PC-3 (cell line): ENCODE data around the gene BATF2. TPM values are rescaled to one million over a fixed set of nuclear protein-coding genes. Genes with fewer than 3 reads are reported as not detected.
A peak's percentile ranks its signal among the peaks of the same experiment; 100 is the strongest.

Source experiments
- ATAC-seq: fragments of 200-7000 bp; cut with Tn5 transposase; 2 replicates; pipeline ENCODE4 v1.9.1; 2020; ENCODE audit warnings: mild to moderate bottlenecking, moderate library complexity
- BruUV-seq: library from RNA; stranded (reverse); fragments of 400-500 nt; replicated peaks from 2 replicates; lab custom pipeline; 2021; lab: Mats Ljungman, UMichigan
- CTCF ChIA-PET: fragments of 300-600 bp; sonication (Branson Sonifier 250); formaldehyde crosslinking; loops from one replicate; lab custom pipeline; 2022; ENCODE audit warnings: antibody characterized with exemption; lab: Charles Lee
- POLR2A ChIA-PET: fragments of 300-600 bp; sonication (Branson Sonifier 250); formaldehyde crosslinking; loops from one replicate; lab custom pipeline; 2022; ENCODE audit warnings: antibody characterized with exemption; ENCODE audit not compliant: unreplicated experiment; lab: Charles Lee
- DNase-seq: peaks from one replicate; pipeline ENCODE4 v3.0.0-alpha.2; 2015
- H2AFZ ChIP-seq: fragments of 300-600 bp; sonication (generic); 2 replicates; pipeline ENCODE4 v1.6.0; 2016; ENCODE audit warnings: antibody characterized with exemption, low read length
- H3F3A ChIP-seq: fragments of 300-600 bp; sonication (generic); one replicate; pipeline ENCODE4 v1.6.0; 2017; ENCODE audit warnings: antibody characterized with exemption, low read length, control low read depth, mild to moderate bottlenecking; ENCODE audit not compliant: unreplicated experiment
- H3K27ac ChIP-seq: fragments of 300-600 bp; sonication (generic); 2 replicates; pipeline ENCODE4 v1.5.1; 2016; ENCODE audit warnings: mild to moderate bottlenecking, low read length
- H3K27me3 ChIP-seq: fragments of 300-600 bp; sonication (generic); 2 replicates; pipeline ENCODE4 v1.6.1; 2016; ENCODE audit warnings: low read length, mixed read lengths
- H3K36me3 ChIP-seq: fragments of 300-600 bp; sonication (generic); 2 replicates; pipeline ENCODE4 v1.6.1; 2016; ENCODE audit warnings: low read depth, mixed run types, low read length, mixed read lengths
- H3K4me1 ChIP-seq: fragments of 300-600 bp; sonication (generic); 2 replicates; pipeline ENCODE4 v1.5.1; 2016; ENCODE audit warnings: low read length; ENCODE audit not compliant: insufficient read depth
- H3K4me2 ChIP-seq: fragments of 300-600 bp; sonication (generic); 2 replicates; pipeline ENCODE4 v1.6.0; 2016; ENCODE audit warnings: low read length
- H3K4me3 ChIP-seq: fragments of 300-600 bp; sonication (generic); 2 replicates; pipeline ENCODE4 v1.5.1; 2016; ENCODE audit warnings: mild to moderate bottlenecking, low read length, mixed read lengths
- H3K79me2 ChIP-seq: fragments of 300-600 bp; sonication (generic); 2 replicates; pipeline ENCODE4 v1.6.1; 2017; ENCODE audit warnings: low read length, mixed read lengths
- H3K9ac ChIP-seq: fragments of 300-600 bp; sonication (generic); 2 replicates; pipeline ENCODE4 v1.6.0; 2016; ENCODE audit warnings: mild to moderate bottlenecking, low read length
- H3K9me2 ChIP-seq: fragments of 300-600 bp; sonication (generic); replicated peaks from 2 replicates; pipeline ENCODE4 v1.6.1; 2016; ENCODE audit warnings: mixed run types, low read length, mixed read lengths
- H3K9me3 ChIP-seq: fragments of 300-600 bp; sonication (generic); 2 replicates; pipeline ENCODE4 v1.6.1; 2016; ENCODE audit warnings: low read length, mixed read lengths
- H4K20me1 ChIP-seq: fragments of 300-600 bp; sonication (generic); 2 replicates; pipeline ENCODE4 v1.6.1; 2016; ENCODE audit warnings: low read length, mixed read lengths
- CTCF ChIP-seq: fragments of 300-600 bp; sonication (generic); conservative IDR thresholded peaks from 2 replicates; pipeline ENCODE4 v1.5.1; 2017; ENCODE audit warnings: antibody characterized with exemption, low read depth, mild to moderate bottlenecking, low read length
- EZH2 ChIP-seq: fragments of 300-600 bp; sonication (generic); IDR thresholded peaks from one replicate; pipeline ENCODE4 v1.6.1; 2017; ENCODE audit warnings: antibody characterized with exemption, mild to moderate bottlenecking, low read length; ENCODE audit not compliant: unreplicated experiment
- EZH2phosphoT487 ChIP-seq: fragments of 300-600 bp; sonication (generic); IDR thresholded peaks from 2 replicates; pipeline ENCODE4 v1.6.1; 2018; ENCODE audit warnings: mild to moderate bottlenecking, antibody characterized with exemption, low read length, borderline replicate concordance
- intact Hi-C: fragments of 100-400 bp; cut with micrococcal nuclease; formaldehyde crosslinking; loops from 2 replicates; pipeline ENCODE4 v1.9.0; 2023
- total RNA-seq: library from RNA; depleted of rRNA; stranded (reverse); fragments of >200 nt; gene quantifications from 2 replicates; pipeline ENCODE4 v1.2.3, GENCODE V29; 2014

Gene BATF2
- total RNA-seq, 1 experiment from 2014 or later, result not detected

- Histone ChIP-seq H3K36me3 (no peaks in the 10 kb centered on the region), H3K27ac (no peak overlapping the region), H3K79me2 (no peaks in the 10 kb centered on the region), H2AFZ (no peak overlapping the region), H4K20me1 (no peaks in the 10 kb centered on the region), H3F3A (no peaks in the 10 kb centered on the region), H3K4me2 (no peak overlapping the region), H3K4me1 (peaks cover 7% of the 10 kb centered on the region; the same call in 1 of the 2 replicates), H3K9me2 (no peaks in the 10 kb centered on the region), H3K4me3 (no peak overlapping the region), H3K27me3 (peaks cover 5% of the 10 kb centered on the region), H3K9me3 (no peaks in the 10 kb centered on the region), H3K9ac (no peak overlapping the region)
- peak; percentile 40 for ATAC-seq
- ChIA-PET POLR2A (no interaction called here), CTCF (no interaction called here)
- TF ChIP-seq EZH2phosphoT487, result no peak
- intact Hi-C loops, result no loop called here
- BruUV-seq, result no TSS peak
- peak; percentile 34 for DNase-seq
Observed at GRCh38 chr11:64959498-64959897, 37.3 kb downstream of the BATF2 start.

- BruUV-seq, result no TSS peak
- CTCF ChIA-PET, result no interaction called here
Observed at GRCh38 chr11:64954201-64954600, 42.6 kb downstream of the BATF2 start.

GRCh38 chr11:64951529-64951928 is 45.2 kb downstream of the BATF2 start:
- Histone ChIP-seq H4K20me1 (no peaks in the 10 kb centered on the region), H3K27me3 (peaks cover 14% of the 10 kb centered on the region), H2AFZ (no peak overlapping the region), H3K79me2 (no peaks in the 10 kb centered on the region), H3K36me3 (no peaks in the 10 kb centered on the region), H3K9ac (no peak overlapping the region), H3F3A (no peaks in the 10 kb centered on the region), H3K4me3 (no peak overlapping the region), H3K9me3 (no peaks in the 10 kb centered on the region), H3K4me2 (no peak overlapping the region), H3K4me1 (no peaks in the 10 kb centered on the region), H3K9me2 (no peaks in the 10 kb centered on the region), H3K27ac (no peak overlapping the region)
- POLR2A ChIA-PET, result no interaction called here
- ATAC-seq, result no peak
- intact Hi-C loops, result no loop called here
- no peak for DNase-seq
- CTCF ChIA-PET, result no interaction called here
- no TSS peak for BruUV-seq
- TF ChIP-seq CTCF, result no peak
- TF ChIP-seq EZH2phosphoT487, result no peak
- TF ChIP-seq EZH2, result no peak

More at GRCh38 chr11:64954201-64954600, 42.6 kb downstream of the BATF2 start:
- intact Hi-C loops, result no loop called here
- 0 out of 2 replicates have a peak, but pooled peaks cover under 1% of the 10 kb centered on the region for H3K4me1 ChIP-seq
- no peak for DNase-seq
- H3K4me3 ChIP-seq, result no peak overlapping the region
- no peaks in the 10 kb centered on the region for H3K36me3 ChIP-seq
- no peak for ATAC-seq
- no peaks in the 10 kb centered on the region for H3K9me2 ChIP-seq
- no peak overlapping the region for H2AFZ ChIP-seq
- no peaks in the 10 kb centered on the region for H3F3A ChIP-seq
- POLR2A ChIA-PET, result interaction anchor here (0.7 kb wide), 1 partner anchor 1812 kb away, joined by 4 read pairs; no protein-coding TSS in a partner anchor
- no peaks in the 10 kb centered on the region for H3K79me2 ChIP-seq
- peaks cover 14% of the 10 kb centered on the region for H3K27me3 ChIP-seq
- no peaks in the 10 kb centered on the region for H3K9me3 ChIP-seq
- no peaks in the 10 kb centered on the region for H4K20me1 ChIP-seq
- no peak overlapping the region for H3K4me2 ChIP-seq
- H3K27ac ChIP-seq, result no peak overlapping the region
- no peak for TF ChIP-seq EZH2
- no peak for TF ChIP-seq CTCF
- no peak for TF ChIP-seq EZH2phosphoT487
- H3K9ac ChIP-seq, result no peak overlapping the region
